ENCODE measurements around the gene FLT4.

GRCh38 chr5:180601591-180602480 lies 47.6 kb downstream of the FLT4 start:
- TF ChIP-seq POLR2A (IDR thresholded peaks at IDR 0.05) (no peak), CTCF (IDR thresholded peaks at IDR 0.05) (no peak)

All from body of pancreas (tissue), 4 donors.